HepG2 (cell line): ENCODE measurements around the gene TEX14. TPM values are rescaled to one million over a fixed set of nuclear protein-coding genes. Genes with fewer than 3 reads are reported as not detected.

Experiments used
- ATAC-seq: fragments of 200-7000 bp; cut with Tn5 transposase; 3 replicates; pipeline ENCODE4 v1.9.1; 2020; ENCODE audit warnings: mild to moderate bottlenecking, moderate library complexity
- BruUV-seq: library from RNA; stranded (reverse); fragments of 400-500 nt; replicated peaks from 2 replicates; lab custom pipeline; 2021; lab: Mats Ljungman, UMichigan
- CTCF ChIA-PET: fragments of 300-600 bp; formaldehyde crosslinking; extraction: SDS; loops from one replicate; lab custom pipeline; 2021; ENCODE audit warnings: low total read pairs, inconsistent platforms, low intra/inter-chr PET ratio; lab: Yijun Ruan, JAX
- POLR2A ChIA-PET: fragments of 350-600 bp; sonication (Branson Sonifier 250); formaldehyde crosslinking; loops from one replicate; lab custom pipeline; 2020; ENCODE audit warnings: antibody characterized with exemption, inconsistent platforms; lab: Yijun Ruan, JAX
- DNase-seq: peaks from one replicate; pipeline ENCODE4 v3.0.0-alpha.2; 2015; ENCODE audit warnings: low spot score
- FAIRE-seq: peaks from 3 replicates; lab custom pipeline; 2011; peaks lifted over from hg19 to GRCh38; lab: Jason Lieb, UNC
- H2AFZ ChIP-seq: one replicate; pipeline ENCODE4 v1.6.1; 2011; ENCODE audit warnings: low read length, inconsistent platforms
- H3K27ac ChIP-seq: fragments of 300-600 bp; 3 replicates; pipeline ENCODE4 v1.8.0; 2011; ENCODE audit warnings: mixed run types, mild to moderate bottlenecking, mixed read lengths, low read length, inconsistent platforms; ENCODE audit not compliant: insufficient read depth; ENCODE audit errors: extremely low read length
- H3K27me3 ChIP-seq, 2 experiments: fragments of 200-600 bp in 1 of 2; 2 replicates in 1 of 2; 3 replicates in 1 of 2; pipeline versions ENCODE4 v1.6.0 to v1.8.0; 2011; ENCODE audit warnings: low read length in 2 of 2, mild to moderate bottlenecking in 2 of 2, moderate library complexity in 2 of 2, inconsistent platforms in 1 of 2; ENCODE audit not compliant: insufficient read depth in 2 of 2, control insufficient read depth in 1 of 2
- H3K36me3 ChIP-seq, 2 experiments: fragments of 200-600 bp in 1 of 2; replicated peaks in 1 of 2; 2 replicates in 1 of 2; 3 replicates in 1 of 2; pipeline versions ENCODE4 v1.5.1 to v1.8.0; 2011; ENCODE audit warnings: low read length in 2 of 2, inconsistent platforms in 1 of 2; ENCODE audit not compliant: insufficient read depth in 2 of 2, control insufficient read depth in 1 of 2
- H3K4me1 ChIP-seq: 2 replicates; pipeline ENCODE4 v1.5.1; 2012; ENCODE audit warnings: low read length, inconsistent platforms; ENCODE audit not compliant: insufficient read depth
- H3K4me2 ChIP-seq: 2 replicates; pipeline ENCODE4 v1.6.0; 2011; ENCODE audit warnings: low read depth, low read length, inconsistent platforms
- H3K4me3 ChIP-seq, 3 experiments: fragments of 200-600 bp in 1 of 3; sonication (generic), shearing (Covaris generic) in 1 of 3; replicated peaks in 1 of 3; 2 replicates each; pipeline ENCODE4 v1.5.1; 2011 to 2016; ENCODE audit warnings: low read length in 3 of 3, inconsistent platforms in 2 of 3, low read depth in 2 of 3, mild to moderate bottlenecking in 2 of 3, control low read depth in 1 of 3, mixed read lengths in 1 of 3; ENCODE audit not compliant: insufficient read depth in 1 of 3
- H3K79me2 ChIP-seq: one replicate; pipeline ENCODE4 v1.6.1; 2011; ENCODE audit warnings: low read length, inconsistent platforms; ENCODE audit not compliant: insufficient read depth
- H3K9ac ChIP-seq: 2 replicates; pipeline ENCODE4 v1.6.0; 2011; ENCODE audit warnings: mild to moderate bottlenecking, low read depth, low read length, inconsistent platforms; ENCODE audit not compliant: insufficient read depth
- H3K9me3 ChIP-seq: 2 replicates; pipeline ENCODE4 v1.5.1; 2012; ENCODE audit warnings: mild to moderate bottlenecking, low read length
- H4K20me1 ChIP-seq: 2 replicates; pipeline ENCODE4 v1.6.0; 2011; ENCODE audit warnings: inconsistent platforms, mild to moderate bottlenecking, low read length, moderate library complexity; ENCODE audit not compliant: insufficient read depth
- ATF2 ChIP-seq: sonication (generic); formaldehyde crosslinking; IDR thresholded peaks from 2 replicates; pipeline ENCODE4 v1.4.0; 2020; ENCODE audit warnings: missing genetic modification reagents
- CENPX ChIP-seq: sonication (generic); formaldehyde crosslinking; IDR thresholded peaks from 2 replicates; pipeline ENCODE4 v1.9.0; 2021; ENCODE audit warnings: mild to moderate bottlenecking, missing genetic modification reagents, moderate library complexity
- EHMT2 ChIP-seq: fragments of 200-600 bp; sonication (generic); IDR thresholded peaks from 2 replicates; pipeline ENCODE4 v1.7.0; 2017; ENCODE audit warnings: antibody characterized with exemption, low read depth, low read length, borderline replicate concordance
- ZNF263 ChIP-seq: sonication (generic); formaldehyde crosslinking; IDR thresholded peaks from 2 replicates; pipeline ENCODE4 v1.4.0; 2020; ENCODE audit warnings: missing genetic modification reagents
- ZNF280B ChIP-seq: sonication (generic); formaldehyde crosslinking; IDR thresholded peaks from 2 replicates; pipeline ENCODE4 v1.5.0; 2020; ENCODE audit warnings: missing genetic modification reagents, mild to moderate bottlenecking, borderline replicate concordance
- WGBS: methylation state at CpG from one replicate; pipeline ENCODE4 v1.1.6; 2017; ENCODE audit warnings: low lambda C conversion rate; 5-methylcytosine and 5-hydroxymethylcytosine counted together
- in situ Hi-C: cut with HindIII; loops from 2 replicates; pipeline ENCODE4 v1.10.0; 2017; ENCODE audit warnings: low pct_unique_long_range_greater_than_20kb; ENCODE audit not compliant: extremely low pct_ligation_motif_present
- intact Hi-C: fragments of 100-400 bp; cut with micrococcal nuclease; formaldehyde crosslinking; loops from one replicate; pipeline ENCODE4 v1.10.0; 2022; ENCODE audit not compliant: unreplicated experiment
- polyA plus RNA-seq, 8 experiments: library from polyadenylated mRNA; depleted of rRNA in 3 of 8; stranded (reverse) in 7 of 8; unstranded in 1 of 8; fragments of >200 nt; fragmentation: Illumina TruSeq in 4 of 8; extraction: Trizol in 4 of 8; gene quantifications; 2 replicates each; pipeline versions ENCODE4 v1.2.1 to v1.2.3, GENCODE V29; 2011 to 2016; ENCODE audit warnings: low read depth in 4 of 8, missing spikeins in 1 of 8, mixed read lengths in 1 of 8; ENCODE audit not compliant: insufficient read depth in 1 of 8
- total RNA-seq, 5 experiments: library from RNA; depleted of rRNA; stranded (reverse); fragments of >200 nt; fragmentation: Illumina TruSeq; extraction: Trizol; gene quantifications; 2 replicates each; pipeline ENCODE4 v1.2.3, GENCODE V29; 2016; ENCODE audit warnings: low read depth in 1 of 5

The TEX14 gene
- total and polyA plus RNA-seq, 2 of the 13 experiments (the other 11 are each of a cell fraction or from before 2014, with no cell fraction given) = 0.04 to 0.07 TPM

- H3K4me1 ChIP-seq = peaks cover 52% of the 10 kb centered on the region
- H4K20me1 ChIP-seq = no peaks in the 10 kb centered on the region
- in situ Hi-C loops (loop anchor here (10.0 kb wide), 1 partner anchor 64 kb away; no protein-coding TSS in a partner anchor), intact Hi-C loops (no loop called here)
- ChIA-PET CTCF (no interaction called here), POLR2A (interaction anchor here (7.8 kb wide), 1 partner anchor 101 kb away, joined by 73 read pairs; no protein-coding TSS in a partner anchor)
- no peak overlapping the region for H3K27ac ChIP-seq
- H3K9ac ChIP-seq = no peak overlapping the region
- H2AFZ ChIP-seq = no peak overlapping the region
- no peaks in the 10 kb centered on the region for H3K9me3 ChIP-seq
- H3K27me3 ChIP-seq = peaks cover 9 to 53% of the 10 kb centered on the region in 2 experiments; a peak in 3 of 5 replicates
- no TSS peak for BruUV-seq
- no peaks in the 10 kb centered on the region for H3K36me3 ChIP-seq
- WGBS = 0% methylated on average over 1 of the region's 2 CpGs
- no peak overlapping the region for H3K4me3 ChIP-seq
- FAIRE-seq = no peak
- no peak for ATAC-seq
- H3K4me2 ChIP-seq = no peak overlapping the region
- TF ChIP-seq ZNF263 (CRISPR knock-in tag) = no peak
- no peak for TF ChIP-seq ATF2
- no peak for TF ChIP-seq ZNF280B (CRISPR knock-in tag)
- no peak for TF ChIP-seq EHMT2
- no peak for TF ChIP-seq CENPX (CRISPR knock-in tag)
- H3K79me2 ChIP-seq = no peaks in the 10 kb centered on the region
- no peak for DNase-seq
These were observed 161.2 kb downstream of the TEX14 start for GRCh38 chr17:58530655-58531054.
